A673 (cell line): ENCODE data around the gene TANC1. TPM values are rescaled to one million over a fixed set of nuclear protein-coding genes. Genes with fewer than 3 reads are reported as not detected.

Source experiments
- microRNA-seq: library from miRNA; unstranded; fragments of <30 nt; microRNA quantifications from one replicate; pipeline ENCODE4 v1.2.0, GENCODE V29; 2021
- total RNA-seq: library from RNA; stranded (reverse); gene quantifications from 2 replicates; pipeline ENCODE4 v1.2.3, GENCODE V29; 2021

TANC1 gene
- total RNA-seq, 1 experiment from 2014 or later = 9.0 TPM

Small RNAs within 50 kb of the gene (microRNA-seq; reads per million reads assigned to microRNA genes)
- gene MIR6888 = not detected

Other genes with a start within 250 kb of the TANC1 start
- gene DAPL1, start 173.3 kb upstream of the TANC1 start, total RNA-seq = 0.80 and 1.4 TPM in 2 replicates